ENCODE data around the gene THRB.

DNA sequence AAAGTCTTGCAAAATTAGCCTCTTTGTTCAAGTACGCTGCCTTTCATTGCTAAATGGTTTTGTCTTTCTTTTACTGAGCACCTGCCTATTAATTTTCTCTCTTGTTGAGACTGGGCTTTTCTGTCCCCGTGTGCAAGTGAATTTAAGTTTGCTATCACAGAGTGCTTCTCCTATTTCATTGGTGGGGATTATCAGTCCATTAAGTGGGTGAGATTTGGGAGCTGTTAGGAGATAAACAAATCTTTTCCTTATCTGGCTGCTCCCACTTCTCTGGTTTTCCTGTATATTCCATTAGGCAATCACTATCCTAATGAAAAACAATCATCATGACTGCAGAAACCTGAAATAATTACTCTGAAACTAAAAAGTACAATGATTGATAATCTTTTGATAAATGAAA, 295.4 kb downstream of the THRB start:
- TF ChIP-seq, protein P1, sequence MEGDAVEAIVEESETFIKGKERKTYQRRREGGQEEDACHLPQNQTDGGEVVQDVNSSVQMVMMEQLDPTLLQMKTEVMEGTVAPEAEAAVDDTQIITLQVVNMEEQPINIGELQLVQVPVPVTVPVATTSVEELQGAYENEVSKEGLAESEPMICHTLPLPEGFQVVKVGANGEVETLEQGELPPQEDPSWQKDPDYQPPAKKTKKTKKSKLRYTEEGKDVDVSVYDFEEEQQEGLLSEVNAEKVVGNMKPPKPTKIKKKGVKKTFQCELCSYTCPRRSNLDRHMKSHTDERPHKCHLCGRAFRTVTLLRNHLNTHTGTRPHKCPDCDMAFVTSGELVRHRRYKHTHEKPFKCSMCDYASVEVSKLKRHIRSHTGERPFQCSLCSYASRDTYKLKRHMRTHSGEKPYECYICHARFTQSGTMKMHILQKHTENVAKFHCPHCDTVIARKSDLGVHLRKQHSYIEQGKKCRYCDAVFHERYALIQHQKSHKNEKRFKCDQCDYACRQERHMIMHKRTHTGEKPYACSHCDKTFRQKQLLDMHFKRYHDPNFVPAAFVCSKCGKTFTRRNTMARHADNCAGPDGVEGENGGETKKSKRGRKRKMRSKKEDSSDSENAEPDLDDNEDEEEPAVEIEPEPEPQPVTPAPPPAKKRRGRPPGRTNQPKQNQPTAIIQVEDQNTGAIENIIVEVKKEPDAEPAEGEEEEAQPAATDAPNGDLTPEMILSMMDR (IDR thresholded peaks at IDR 0.05): no peak
- no peak for TF ChIP-seq POLR2A (IDR thresholded peaks at IDR 0.05)
- TF ChIP-seq POLR2AphosphoS5 (IDR thresholded peaks at IDR 0.05): no peak
